BJ (cell line): ENCODE measurements around the gene HPD. TPM values are rescaled to one million over a fixed set of nuclear protein-coding genes. Genes with fewer than 3 reads are reported as not detected.

Experiments used
- CTCF ChIA-PET: fragments of 350-600 bp; formaldehyde crosslinking; extraction: SDS; loops from one replicate; lab custom pipeline; 2021; ENCODE audit warnings: antibody characterized with exemption, inconsistent platforms; lab: Yijun Ruan, JAX
- POLR2A ChIA-PET: fragments of 300-600 bp; sonication (Branson Sonifier 250); formaldehyde crosslinking; extraction: SDS; loops from one replicate; lab custom pipeline; 2021; ENCODE audit warnings: antibody characterized with exemption; lab: Charles Lee
- DNase-seq: peaks from one replicate; pipeline ENCODE4 v3.0.0-alpha.2; 2011; ENCODE audit warnings: low read depth
- H3K27me3 ChIP-seq: 2 replicates; pipeline ENCODE4 v1.6.0; 2011; ENCODE audit warnings: low read length; ENCODE audit not compliant: control insufficient read depth, insufficient read depth
- H3K36me3 ChIP-seq: 2 replicates; pipeline ENCODE4 v1.5.1; 2011; ENCODE audit warnings: low read length; ENCODE audit not compliant: control insufficient read depth, insufficient read depth
- H3K4me3 ChIP-seq: 2 replicates; pipeline ENCODE4 v1.5.1; 2011; ENCODE audit warnings: low read depth, mild to moderate bottlenecking, control low read depth, low read length
- CTCF ChIP-seq: IDR thresholded peaks from 2 replicates; pipeline ENCODE4 v1.5.1; 2011; ENCODE audit warnings: low read depth, mild to moderate bottlenecking, control low read depth, inconsistent platforms, low read length, moderate library complexity; ENCODE audit not compliant: insufficient read depth
- polyA plus RNA-seq: library from polyadenylated mRNA; depleted of rRNA; stranded (reverse); fragments of >200 nt; gene quantifications from 2 replicates; pipeline ENCODE4 v1.2.3, GENCODE V29; 2011

Gene HPD
- polyA plus RNA-seq, 1 experiment, result not detected

GRCh38 chr12:121814429-121815119 is 44.1 kb downstream of the HPD start:
- ChIA-PET CTCF (interaction anchor here (1.2 to 13.6 kb wide), 3 partner anchors 18 to 22 kb away, joined by 4 to 467 read pairs (median 6); partner anchors contain the start of genes RHOF and SETD1B), POLR2A (no interaction called here)
- H3K4me3 ChIP-seq, result no peak overlapping the region
- TF ChIP-seq CTCF, result no peak
- H3K36me3 ChIP-seq, result peaks cover 50% of the 10 kb centered on the region
- DNase-seq, result no peak
- H3K27me3 ChIP-seq, result no peaks in the 10 kb centered on the region

- TF ChIP-seq CTCF, result no peak
- Histone ChIP-seq H3K4me3 (no peak overlapping the region), H3K27me3 (no peaks in the 10 kb centered on the region), H3K36me3 (peaks cover 49% of the 10 kb centered on the region)
- DNase-seq, result no peak
- ChIA-PET CTCF (interaction anchor here (13.6 kb wide), 1 partner anchor 17 kb away, joined by 467 read pairs; the partner anchor contains the start of genes RHOF and SETD1B), POLR2A (no interaction called here)
These were observed 44.7 kb downstream of the HPD start for GRCh38 chr12:121813951-121814350.

- H3K4me3 ChIP-seq, result peak overlapping the region; percentile 77
- POLR2A ChIA-PET, result no interaction called here
- CTCF ChIA-PET, result interaction anchor here (0.6 to 13.6 kb wide), 13 partner anchors 14 to 119 kb away, joined by 3 to 467 read pairs (median 6); partner anchors contain the start of genes PSMD9, RHOF and SETD1B
- no peak for TF ChIP-seq CTCF
- no peak for DNase-seq
- peaks cover 54% of the 10 kb centered on the region for H3K36me3 ChIP-seq
- no peaks in the 10 kb centered on the region for H3K27me3 ChIP-seq
These were observed 45.5 kb downstream of the HPD start for GRCh38 chr12:121812921-121813896.

- Histone ChIP-seq H3K36me3 (peaks cover 55% of the 10 kb centered on the region), H3K27me3 (no peaks in the 10 kb centered on the region), H3K4me3 (peak overlapping the region; percentile 77)
- POLR2A ChIA-PET, result interaction anchor here (1.0 to 1.3 kb wide), 2 partner anchors 10 to 18 kb away, joined by 4 to 8 read pairs; no protein-coding TSS in a partner anchor
- DNase-seq, result no peak
- CTCF ChIA-PET, result interaction anchor here (0.6 to 13.6 kb wide), 26 partner anchors 8 to 340 kb away, joined by 3 to 467 read pairs (median 5); partner anchors contain the start of genes PSMD9, RHOF and SETD1B
- no peak; the same call in 1 of the 2 replicates for TF ChIP-seq CTCF
These were observed 46.3 kb downstream of the HPD start for GRCh38 chr12:121812320-121812871.
